HCT116 (cell line): ENCODE measurements around the gene POLR1D. TPM values are rescaled to one million over a fixed set of nuclear protein-coding genes. Genes with fewer than 3 reads are reported as not detected.

Experiments
- ATAC-seq: fragments of 200-7000 bp; cut with Tn5 transposase; 2 replicates; pipeline ENCODE4 v1.9.1; 2020; ENCODE audit warnings: mild to moderate bottlenecking, moderate library complexity
- BruUV-seq: library from RNA; stranded (reverse); fragments of 400-500 nt; replicated peaks from 2 replicates; lab custom pipeline; 2021; lab: Mats Ljungman, UMichigan
- CTCF ChIA-PET: fragments of 300-600 bp; sonication (Branson Sonifier 250); formaldehyde crosslinking; loops from one replicate; lab custom pipeline; 2021; ENCODE audit warnings: antibody characterized with exemption; lab: Charles Lee
- POLR2A ChIA-PET: fragments of 300-600, 350-600 bp; sonication (Branson Sonifier 250); formaldehyde crosslinking; loops from one replicate; lab custom pipeline; 2021; ENCODE audit warnings: antibody characterized with exemption; lab: Charles Lee
- RAD21 ChIA-PET, 2 experiments: fragments of 300-600 bp; sonication (Branson Sonifier 250); formaldehyde crosslinking; loops; one replicate each; lab custom pipeline; 2023; ENCODE audit warnings: low total read pairs in 2 of 2; ENCODE audit not compliant: uncharacterized antibody in 2 of 2, unreplicated experiment in 2 of 2, low non-redundant PET in 1 of 2; lab: Charles Lee
- DNase-seq: peaks from one replicate; pipeline ENCODE4 v3.0.0-alpha.2; 2010; ENCODE audit warnings: low read depth, low spot score
- H2AFZ ChIP-seq: fragments of 200-600 bp; shearing (Covaris generic), sonication (generic); 2 replicates; pipeline ENCODE4 v1.6.1; 2017; ENCODE audit warnings: low read depth, mixed run types, mixed read lengths, antibody characterized with exemption, low read length; ENCODE audit not compliant: poor library complexity, severe bottlenecking
- H3K27ac ChIP-seq: 2 replicates; pipeline ENCODE4 v1.5.1; 2012; ENCODE audit warnings: low read depth, low read length
- H3K27me3 ChIP-seq: fragments of 200-600 bp; sonication (generic); 2 replicates; pipeline ENCODE4 v1.6.1; 2016; ENCODE audit warnings: mixed run types, low read length, mixed read lengths; ENCODE audit not compliant: insufficient read depth
- H3K36me3 ChIP-seq, 2 experiments: fragments of 200-500 bp in 1 of 2; fragments of 200-600 bp in 1 of 2; sonication (Bioruptor generic) in 1 of 2; sonication (generic) in 1 of 2; 2 replicates each; pipeline versions ENCODE4 v1.5.1 to v1.6.1; 2014 to 2016; ENCODE audit warnings: low read length in 2 of 2, inconsistent platforms in 1 of 2, mixed read lengths in 1 of 2, mixed run types in 1 of 2; ENCODE audit not compliant: insufficient read depth in 2 of 2, control insufficient read depth in 1 of 2
- H3K4me1 ChIP-seq, 2 experiments: fragments of 200-600 bp in 1 of 2; sonication (generic) in 1 of 2; 2 replicates each; pipeline versions ENCODE4 v1.5.1 to v1.6.1; 2012 to 2017; ENCODE audit warnings: low read length in 2 of 2, inconsistent platforms in 1 of 2, mild to moderate bottlenecking in 1 of 2, mixed read lengths in 1 of 2, mixed run types in 1 of 2, moderate library complexity in 1 of 2; ENCODE audit not compliant: insufficient read depth in 2 of 2, control insufficient read depth in 1 of 2
- H3K4me2 ChIP-seq: fragments of 200-600 bp; sonication (generic); 2 replicates; pipeline ENCODE4 v1.6.1; 2017; ENCODE audit warnings: mixed run types, low read length, mixed read lengths
- H3K4me3 ChIP-seq, 2 experiments: fragments of 200-600 bp in 1 of 2; sonication (generic) in 1 of 2; replicated peaks in 1 of 2; 2 replicates each; pipeline ENCODE4 v1.5.1; 2011 to 2016; ENCODE audit warnings: low read length in 2 of 2, control low read depth in 1 of 2, low read depth in 1 of 2, mild to moderate bottlenecking in 1 of 2, mixed read lengths in 1 of 2, mixed run types in 1 of 2
- H3K79me2 ChIP-seq: fragments of 200-600 bp; sonication (generic); 2 replicates; pipeline ENCODE4 v1.6.1; 2017; ENCODE audit warnings: mild to moderate bottlenecking, mixed run types, low read length, moderate library complexity, mixed read lengths; ENCODE audit not compliant: insufficient read depth
- H3K9ac ChIP-seq: fragments of 200-600 bp; sonication (generic); 2 replicates; pipeline ENCODE4 v1.6.1; 2016; ENCODE audit warnings: low read length, mixed read lengths
- H3K9me2 ChIP-seq: fragments of 200-600 bp; sonication (generic), shearing (Covaris generic); 2 replicates; pipeline ENCODE4 v1.6.1; 2017; ENCODE audit warnings: mixed run types, mild to moderate bottlenecking, moderate library complexity; ENCODE audit not compliant: insufficient read depth
- H3K9me3 ChIP-seq, 2 experiments: fragments of 200-500 bp in 1 of 2; fragments of 200-600 bp in 1 of 2; sonication (Bioruptor generic) in 1 of 2; sonication (generic) in 1 of 2; 2 replicates each; pipeline ENCODE4 v1.6.1; 2014 to 2017; ENCODE audit warnings: low read length in 2 of 2, mixed read lengths in 2 of 2, inconsistent platforms in 1 of 2, low read depth in 1 of 2, mild to moderate bottlenecking in 1 of 2, mixed run types in 1 of 2, moderate library complexity in 1 of 2; ENCODE audit not compliant: control insufficient read depth in 1 of 2, insufficient read depth in 1 of 2
- H4K20me1 ChIP-seq: fragments of 200-600 bp; sonication (generic), shearing (Covaris generic); 2 replicates; pipeline ENCODE4 v1.6.1; 2017; ENCODE audit warnings: mixed run types, mild to moderate bottlenecking, moderate library complexity; ENCODE audit not compliant: insufficient read depth
- ATF3 ChIP-seq: IDR thresholded peaks from 2 replicates; pipeline ENCODE4 v1.6.1; 2012
- EGR1 ChIP-seq: IDR thresholded peaks from 2 replicates; pipeline ENCODE4 v1.6.1; 2012; ENCODE audit warnings: low read depth
- ELF1 ChIP-seq: IDR thresholded peaks from 2 replicates; pipeline ENCODE4 v1.6.1; 2012; ENCODE audit warnings: low read depth, borderline replicate concordance
- POLR2AphosphoS5 ChIP-seq: IDR thresholded peaks from 2 replicates; pipeline ENCODE4 v1.6.1; 2011; ENCODE audit warnings: mild to moderate bottlenecking, low read depth, low read length, moderate library complexity
- RAD21 ChIP-seq: IDR thresholded peaks from 2 replicates; pipeline ENCODE4 v1.6.1; 2012; ENCODE audit warnings: low read depth, mild to moderate bottlenecking
- REST ChIP-seq: IDR thresholded peaks from 2 replicates; pipeline ENCODE4 v1.6.1; 2012; ENCODE audit warnings: low read depth
- TCF7L2 ChIP-seq: IDR thresholded peaks from 2 replicates; pipeline ENCODE4 v1.7.0; 2011; ENCODE audit warnings: borderline replicate concordance, inconsistent platforms; ENCODE audit not compliant: insufficient read depth, insufficient read length; ENCODE audit errors: extremely low read depth
- ZFX ChIP-seq: fragments of 450-650 bp; IDR thresholded peaks from 2 replicates; pipeline ENCODE4 v1.6.1; 2017
- ZNF274 ChIP-seq: fragments of 200-500 bp; sonication (Bioruptor generic); IDR thresholded peaks from 2 replicates; pipeline ENCODE4 v1.6.1; 2014; ENCODE audit warnings: mild to moderate bottlenecking, low read depth, low read length, inconsistent platforms
- intact Hi-C: fragments of 100-400 bp; cut with micrococcal nuclease; formaldehyde crosslinking; loops from 2 replicates; pipeline ENCODE4 v1.10.0; 2022
- total RNA-seq: library from RNA; stranded (reverse); gene quantifications from one replicate; pipeline ENCODE4 v1.2.1, GENCODE V29; 2021; ENCODE audit not compliant: unreplicated experiment

POLR1D gene
- total RNA-seq, 1 experiment from 2014 or later, result 184 TPM

- H3K9me3 ChIP-seq, result no peaks in the 10 kb centered on the region
- peaks cover 6 to 7% of the 10 kb centered on the region in 2 experiments; a peak in 3 of 4 replicates for H3K4me1 ChIP-seq
- peaks cover 6 to 17% of the 10 kb centered on the region in 2 experiments; a peak in 3 of 4 replicates for H3K36me3 ChIP-seq
- H4K20me1 ChIP-seq, result peaks cover 11% of the 10 kb centered on the region; the same call in 1 of the 2 replicates
- no peaks in the 10 kb centered on the region for H3K9me2 ChIP-seq
- POLR2A ChIA-PET, result interaction anchor here (0.6 kb wide), 1 partner anchor 86 kb away, joined by 3 read pairs; no protein-coding TSS in a partner anchor
- intact Hi-C loops, result loop anchor here (10.0 kb wide), 1 partner anchor 233 kb away; no protein-coding TSS in a partner anchor
- H3K79me2 ChIP-seq, result peaks cover 90% of the 10 kb centered on the region
- RAD21 ChIA-PET, result no interaction called here
- ATAC-seq (no peak), DNase-seq (no peak)
- no peak overlapping the region for H3K4me3 ChIP-seq
- CTCF ChIA-PET, result no interaction called here
- no peaks in the 10 kb centered on the region for H3K27me3 ChIP-seq
- no peak overlapping the region for H3K9ac ChIP-seq
- no peak overlapping the region for H3K4me2 ChIP-seq
- H3K27ac ChIP-seq, result no peak overlapping the region
- no peak overlapping the region for H2AFZ ChIP-seq
- TF ChIP-seq EGR1, result no peak
- no peak for TF ChIP-seq ZFX
- no peak for TF ChIP-seq POLR2AphosphoS5
- no peak for TF ChIP-seq RAD21
- no peak for TF ChIP-seq ZNF274
- TF ChIP-seq REST, result no peak
- no peak for TF ChIP-seq ELF1
- TF ChIP-seq TCF7L2, result no peak
- no peak for TF ChIP-seq ATF3
- no TSS peak for BruUV-seq
Measured at GRCh38 chr13:27627380-27627779, 5.7 kb downstream of the POLR1D start.
